Endothelial cell of umbilical vein (primary cell): Measurements from ENCODE around the gene KRT76. TPM values are rescaled to one million over a fixed set of nuclear protein-coding genes. Genes with fewer than 3 reads are reported as not detected.
"Not testable (repeated sequence)": the region's sequence is repeated elsewhere in the genome, so short reads cannot be mapped to it uniquely, and the experiment has no call there.

Experiments used
- BruUV-seq: library from RNA; stranded (reverse); fragments of 400-500 nt; replicated peaks from 2 replicates; lab custom pipeline; 2021; lab: Mats Ljungman, UMichigan
- CTCF ChIA-PET: fragments of 300-600, 350-600 bp; sonication (Branson Sonifier 250); formaldehyde crosslinking; loops from one replicate; lab custom pipeline; 2021; ENCODE audit warnings: antibody characterized with exemption, inconsistent platforms; lab: Charles Lee
- POLR2A ChIA-PET: fragments of 300-600, 350-600 bp; sonication (Branson Sonifier 250); formaldehyde crosslinking; loops from one replicate; lab custom pipeline; 2021; ENCODE audit warnings: antibody characterized with exemption, inconsistent platforms; lab: Charles Lee
- DNase-seq: peaks from one replicate; pipeline ENCODE4 v3.0.0-alpha.2; 2011; ENCODE audit warnings: low read depth, low spot score
- FAIRE-seq: peaks from 2 replicates; lab custom pipeline; 2011; peaks lifted over from hg19 to GRCh38; lab: Jason Lieb, UNC
- H2AFZ ChIP-seq: 2 replicates; pipeline ENCODE4 v1.6.0; 2012; ENCODE audit warnings: low read depth, low read length, control low read depth, inconsistent platforms
- H3K27ac ChIP-seq: 2 replicates; pipeline ENCODE4 v1.5.1; 2011; ENCODE audit warnings: low read depth, mild to moderate bottlenecking, control low read depth, low read length, moderate library complexity; ENCODE audit not compliant: insufficient read depth
- H3K27me3 ChIP-seq, 2 experiments: 2 replicates each; pipeline versions ENCODE4 v1.6.0 to v1.6.1; 2011; ENCODE audit warnings: low read length in 2 of 2, mixed read lengths in 1 of 2; ENCODE audit not compliant: control insufficient read depth in 2 of 2, insufficient read depth in 2 of 2
- H3K36me3 ChIP-seq, 2 experiments: 2 replicates in 1 of 2; 3 replicates in 1 of 2; pipeline ENCODE4 v1.5.1; 2011; ENCODE audit warnings: low read length in 2 of 2, mild to moderate bottlenecking in 1 of 2, moderate library complexity in 1 of 2; ENCODE audit not compliant: control insufficient read depth in 2 of 2, insufficient read depth in 2 of 2; ENCODE audit errors: extremely low read depth in 1 of 2
- H3K4me1 ChIP-seq: 3 replicates; pipeline ENCODE4 v1.5.1; 2011; ENCODE audit warnings: mild to moderate bottlenecking, low read length; ENCODE audit not compliant: control insufficient read depth, insufficient read depth; ENCODE audit errors: extremely low read depth
- H3K4me2 ChIP-seq: 2 replicates; pipeline ENCODE4 v1.6.1; 2011; ENCODE audit warnings: low read length, control low read depth, mixed read lengths; ENCODE audit not compliant: insufficient read depth
- H3K4me3 ChIP-seq, 3 experiments: fragments of 200-600 bp in 1 of 3; sonication (generic), shearing (Covaris generic) in 1 of 3; replicated peaks in 1 of 3; 2 replicates each; pipeline ENCODE4 v1.5.1; 2011 to 2016; ENCODE audit warnings: control low read depth in 3 of 3, low read length in 3 of 3, mild to moderate bottlenecking in 2 of 3, inconsistent platforms in 1 of 3, low read depth in 1 of 3, moderate library complexity in 1 of 3; ENCODE audit not compliant: insufficient read depth in 1 of 3
- H3K79me2 ChIP-seq: 2 replicates; pipeline ENCODE4 v1.6.0; 2012; ENCODE audit warnings: low read length, inconsistent platforms; ENCODE audit not compliant: control insufficient read depth, insufficient read depth
- H3K9ac ChIP-seq: replicated peaks from 2 replicates; pipeline ENCODE3; 2011; ENCODE audit warnings: low read length, control low read depth; ENCODE audit not compliant: insufficient read depth; ENCODE audit errors: extremely low read depth
- H3K9me1 ChIP-seq: replicated peaks from 3 replicates; pipeline ENCODE4 v1.6.0; 2011; ENCODE audit warnings: mild to moderate bottlenecking, low read length; ENCODE audit not compliant: control insufficient read depth, insufficient read depth; ENCODE audit errors: extremely low read depth
- H3K9me3 ChIP-seq: replicated peaks from 2 replicates; pipeline ENCODE4 v1.5.1; 2012; ENCODE audit warnings: low read length, inconsistent platforms; ENCODE audit not compliant: control insufficient read depth, insufficient read depth
- H4K20me1 ChIP-seq: replicated peaks from 2 replicates; pipeline ENCODE3; 2011; ENCODE audit warnings: mild to moderate bottlenecking, low read length; ENCODE audit not compliant: control insufficient read depth, insufficient read depth; ENCODE audit errors: extremely low read depth
- EZH2 ChIP-seq: IDR thresholded peaks from 2 replicates; pipeline ENCODE4 v1.6.1; 2012; ENCODE audit warnings: borderline replicate concordance, low read depth, mild to moderate bottlenecking, moderate library complexity, low read length, inconsistent platforms; ENCODE audit not compliant: severe bottlenecking
- FOS ChIP-seq: IDR thresholded peaks from 2 replicates; pipeline ENCODE4 v1.6.1; 2011; ENCODE audit warnings: mild to moderate bottlenecking, low read length, moderate library complexity, borderline replicate concordance; ENCODE audit not compliant: insufficient read depth
- GATA2 ChIP-seq: IDR thresholded peaks from 2 replicates; pipeline ENCODE4 v1.7.0; 2011; ENCODE audit warnings: low read depth, mild to moderate bottlenecking, moderate library complexity, mixed read lengths, low read length; ENCODE audit not compliant: insufficient read length, insufficient read depth
- JUN ChIP-seq: IDR thresholded peaks from 2 replicates; pipeline ENCODE4 v1.6.1; 2011; ENCODE audit warnings: borderline replicate concordance, low read depth; ENCODE audit not compliant: insufficient read length, insufficient read depth
- MYC ChIP-seq: IDR thresholded peaks from one replicate; pipeline ENCODE4 v1.6.1; 2011; ENCODE audit warnings: mild to moderate bottlenecking, low read depth, low read length
- POLR2A ChIP-seq: IDR thresholded peaks from 2 replicates; pipeline ENCODE4 v1.6.1; 2012; ENCODE audit warnings: low read depth, mild to moderate bottlenecking, control low read depth, low read length
- dilution Hi-C: fragments of 300-500 bp; cut with MboI; formaldehyde crosslinking; loops from one replicate; pipeline ENCODE4 v1.15.0; 2019; ENCODE audit warnings: low sequenced_read_pairs; ENCODE audit not compliant: extremely low pct_ligation_motif_present
- intact Hi-C: fragments of 100-400 bp; cut with micrococcal nuclease; formaldehyde crosslinking; loops from one replicate; pipeline ENCODE4 v1.10.0; 2022
- polyA plus RNA-seq, 4 experiments: library from polyadenylated mRNA; depleted of rRNA in 3 of 4; stranded (reverse) in 3 of 4; unstranded in 1 of 4; fragments of >200 nt; gene quantifications; 2 replicates each; pipeline versions ENCODE4 v1.2.1 to v1.2.3, GENCODE V29; 2011 to 2012; ENCODE audit warnings: missing spikeins in 1 of 4
- total RNA-seq: library from RNA; stranded (reverse); gene quantifications from 2 replicates; pipeline ENCODE4 v1.2.3, GENCODE V29; 2021
- TF ChIP-seq, protein P1 (sequence below), 2 donors: IDR thresholded peaks; 1 replicate in 1 of 2; 2 replicates in 1 of 2; pipeline ENCODE4 v1.5.1; 2011; ENCODE audit warnings: low read length in 2 of 2, mild to moderate bottlenecking in 2 of 2, moderate library complexity in 2 of 2, control low read depth in 1 of 2, inconsistent platforms in 1 of 2, low read depth in 1 of 2; ENCODE audit not compliant: insufficient read depth in 1 of 2; ENCODE audit errors: extremely low read depth in 1 of 2
- TF ChIP-seq, protein P2 (sequence below): IDR thresholded peaks from 2 replicates; pipeline ENCODE4 v1.6.1; 2011; ENCODE audit not compliant: insufficient read depth, insufficient read length

The KRT76 gene
- total and polyA plus RNA-seq, 2 donors (not counting 3 experiments of a cell fraction or from before 2014, with no cell fraction given) = not detected

DNA sequence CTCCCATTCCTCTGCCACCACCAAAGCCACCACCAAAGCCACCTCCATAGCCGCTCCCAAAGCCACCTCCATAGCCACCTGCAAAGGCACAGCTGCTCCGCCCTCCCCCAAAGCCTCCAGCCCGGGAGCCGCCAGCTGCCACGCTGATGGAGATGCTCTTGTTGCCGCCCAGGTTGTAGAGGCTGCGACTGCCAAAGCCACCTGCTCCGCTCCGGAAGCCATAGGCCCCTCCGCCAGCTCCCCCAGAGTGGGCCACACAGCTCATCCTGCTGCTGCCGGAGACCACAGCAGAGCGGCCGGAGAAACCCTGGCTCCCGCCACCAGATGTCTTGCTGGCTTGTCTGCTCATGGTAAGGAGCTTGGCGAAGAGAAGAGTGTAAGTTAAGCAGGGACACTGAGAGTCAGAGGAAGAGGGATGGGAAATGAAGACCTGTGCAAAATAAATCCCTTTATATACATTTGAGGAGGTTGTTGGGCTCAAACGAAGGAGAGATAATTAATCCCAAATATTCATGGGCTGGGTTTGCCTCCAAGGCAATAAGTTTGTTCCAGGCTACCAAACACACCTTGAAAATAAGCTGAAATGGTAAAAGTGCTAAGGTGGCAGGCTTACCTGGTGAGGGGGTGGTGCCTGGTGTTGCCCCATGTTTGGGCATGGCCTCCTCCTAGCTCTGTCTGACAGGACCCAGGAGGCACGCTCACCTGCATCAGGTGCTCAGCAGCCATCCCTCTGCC is 18.7 kb upstream of the KRT76 start, which contains the start of gene KRT3:
Gene KRT3, minus strand, starts transcription at position 424 of the 735 bp plus-strand sequence. Its CDS starts 75 bp downstream, at position 349.
- no peaks in the 10 kb centered on the region for H3K79me2 ChIP-seq
- FAIRE-seq = no peak
- dilution Hi-C loops (no loop called here), intact Hi-C loops (no loop called here)
- H3K27ac ChIP-seq = no peak within 1 kb of the TSS
- no peak within 1 kb of the TSS for H3K9ac ChIP-seq
- H3K4me2 ChIP-seq = no peak within 1 kb of the TSS
- H4K20me1 ChIP-seq = no peaks in the 10 kb centered on the region
- no peaks in the 10 kb centered on the region for H3K36me3 ChIP-seq
- H3K9me3 ChIP-seq = no peaks in the 10 kb centered on the region
- ChIA-PET CTCF (no interaction called here), POLR2A (no interaction called here)
- no peaks in the 10 kb centered on the region for H3K9me1 ChIP-seq
- TF ChIP-seq, protein P1, sequence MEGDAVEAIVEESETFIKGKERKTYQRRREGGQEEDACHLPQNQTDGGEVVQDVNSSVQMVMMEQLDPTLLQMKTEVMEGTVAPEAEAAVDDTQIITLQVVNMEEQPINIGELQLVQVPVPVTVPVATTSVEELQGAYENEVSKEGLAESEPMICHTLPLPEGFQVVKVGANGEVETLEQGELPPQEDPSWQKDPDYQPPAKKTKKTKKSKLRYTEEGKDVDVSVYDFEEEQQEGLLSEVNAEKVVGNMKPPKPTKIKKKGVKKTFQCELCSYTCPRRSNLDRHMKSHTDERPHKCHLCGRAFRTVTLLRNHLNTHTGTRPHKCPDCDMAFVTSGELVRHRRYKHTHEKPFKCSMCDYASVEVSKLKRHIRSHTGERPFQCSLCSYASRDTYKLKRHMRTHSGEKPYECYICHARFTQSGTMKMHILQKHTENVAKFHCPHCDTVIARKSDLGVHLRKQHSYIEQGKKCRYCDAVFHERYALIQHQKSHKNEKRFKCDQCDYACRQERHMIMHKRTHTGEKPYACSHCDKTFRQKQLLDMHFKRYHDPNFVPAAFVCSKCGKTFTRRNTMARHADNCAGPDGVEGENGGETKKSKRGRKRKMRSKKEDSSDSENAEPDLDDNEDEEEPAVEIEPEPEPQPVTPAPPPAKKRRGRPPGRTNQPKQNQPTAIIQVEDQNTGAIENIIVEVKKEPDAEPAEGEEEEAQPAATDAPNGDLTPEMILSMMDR (IDR thresholded peaks at IDR 0.05; ENCODE audit: extremely low read depth in 1 of 2, insufficient read depth in 1 of 2, low read depth in 1 of 2, low read length in 2 of 2) = no peak
- TF ChIP-seq POLR2A = no peak
- TF ChIP-seq, protein P2, sequence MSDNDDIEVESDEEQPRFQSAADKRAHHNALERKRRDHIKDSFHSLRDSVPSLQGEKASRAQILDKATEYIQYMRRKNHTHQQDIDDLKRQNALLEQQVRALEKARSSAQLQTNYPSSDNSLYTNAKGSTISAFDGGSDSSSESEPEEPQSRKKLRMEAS = no peak
- no peak for TF ChIP-seq JUN
- TF ChIP-seq MYC = no peak
- TF ChIP-seq EZH2 = no peak
- TF ChIP-seq FOS = no peak
- no peak for TF ChIP-seq GATA2
- no peak within 1 kb of the TSS for H2AFZ ChIP-seq
- H3K4me3 ChIP-seq = no peak within 1 kb of the TSS
- H3K27me3 ChIP-seq = peaks cover 5 to 8% of the 10 kb centered on the region in 2 experiments
- no TSS peak for BruUV-seq
- DNase-seq = no peak
- H3K4me1 ChIP-seq = no peaks in the 10 kb centered on the region

DNA sequence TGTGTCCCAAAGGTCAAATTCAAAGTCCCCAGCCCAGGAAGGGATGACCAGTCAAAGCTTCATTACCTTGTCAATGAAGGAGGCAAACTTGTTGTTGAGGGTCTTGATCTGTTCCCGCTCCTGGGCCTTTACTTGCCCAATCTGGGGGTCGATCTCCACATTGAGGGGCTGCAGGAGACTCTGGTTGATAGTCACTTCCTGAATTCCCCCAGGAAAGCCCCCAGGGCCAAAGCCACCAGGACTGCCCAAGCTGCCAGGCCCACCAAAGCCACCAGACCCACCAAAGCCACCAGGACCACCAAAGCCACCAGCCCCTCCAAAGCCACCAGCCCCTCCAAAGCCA is 18.2 kb upstream of the KRT76 start:
- H3K9me1 ChIP-seq, H3K9me3 ChIP-seq, H3K27ac ChIP-seq, H3K4me1 ChIP-seq, intact Hi-C loops, H3K79me2 ChIP-seq, DNase-seq, POLR2A ChIA-PET, H3K4me2 ChIP-seq, H3K4me3 ChIP-seq, H3K9ac ChIP-seq, H3K36me3 ChIP-seq, BruUV-seq, H4K20me1 ChIP-seq, FAIRE-seq, H2AFZ ChIP-seq, dilution Hi-C loops: not testable (repeated sequence)
- H3K27me3 ChIP-seq = peaks cover 10 to 12% of the 10 kb centered on the region in 2 experiments
- CTCF ChIA-PET = interaction anchor here (1.1 kb wide), 1 partner anchor 70 kb away, joined by 3 read pairs; no protein-coding TSS in a partner anchor
